ENCODE measurements around the gene MX2. TPM values are rescaled to one million over a fixed set of nuclear protein-coding genes. Genes with fewer than 3 reads are reported as not detected.

MX2 gene
- total RNA-seq, 2 experiments from 2014 or later = 9.2 to 10.3 TPM

DNA sequence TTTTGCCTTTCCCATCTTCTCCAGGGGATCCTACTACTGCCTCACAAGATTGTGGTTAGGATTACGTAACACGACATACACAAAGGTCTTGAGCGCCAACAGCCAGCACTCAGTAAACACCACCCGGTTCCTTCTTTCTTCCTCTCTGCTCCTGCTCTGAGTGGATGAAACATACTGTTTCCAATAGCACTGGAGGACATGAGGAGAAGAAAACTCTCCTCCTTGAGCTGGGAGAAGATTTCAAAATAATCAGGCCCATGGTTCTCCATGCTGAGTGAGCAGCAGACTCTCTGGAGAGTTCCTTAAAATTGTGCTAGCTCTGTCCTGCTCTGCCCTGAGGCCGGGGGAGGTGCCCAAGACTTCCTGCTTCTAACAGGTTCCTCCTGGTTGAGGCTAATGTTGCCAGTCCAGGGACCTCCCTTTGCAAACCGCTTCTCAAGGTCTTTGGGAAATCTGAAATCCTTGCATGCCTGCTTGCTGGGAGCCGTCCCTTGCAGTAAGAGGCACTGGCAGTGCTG, 34.8 kb downstream of the MX2 start:
- ATAC-seq (no peak), DNase-seq (no peak)
- TF ChIP-seq CTCF (IDR thresholded peaks at IDR 0.05) = no peak
- Mint-ChIP-seq H3K27ac (no peak overlapping the region), H3K36me3 (ENCODE audit: low read depth) (peaks cover 6% of the 10 kb centered on the region), H3K9me3 (no peaks in the 10 kb centered on the region), H3K4me1 (ENCODE audit: low read depth) (no peaks in the 10 kb centered on the region), H3K27me3 (no peaks in the 10 kb centered on the region), H3K4me3 (no peak overlapping the region)
- ChIA-PET POLR2A (no interaction called here), CTCF (interaction anchor here (0.9 kb wide), 1 partner anchor 21 kb away, joined by 3 read pairs; no protein-coding TSS in a partner anchor)
- intact Hi-C loops (cut with micrococcal nuclease) = no loop called here

GRCh38 chr21:41397471-41397891, 35.7 kb downstream of the MX2 start:
- ATAC-seq (no peak), DNase-seq (no peak)
- H3K4me1 Mint-ChIP-seq (ENCODE audit: low read depth) = no peaks in the 10 kb centered on the region
- ChIA-PET CTCF (no interaction called here), POLR2A (interaction anchor here (0.7 kb wide), 1 partner anchor 9 kb away, joined by 3 read pairs; no protein-coding TSS in a partner anchor)
- no peaks in the 10 kb centered on the region for H3K27me3 Mint-ChIP-seq
- no peaks in the 10 kb centered on the region for H3K9me3 Mint-ChIP-seq
- peaks cover 9% of the 10 kb centered on the region for H3K36me3 Mint-ChIP-seq (ENCODE audit: low read depth)
- intact Hi-C loops (cut with micrococcal nuclease) = no loop called here
- no peak for TF ChIP-seq CTCF (IDR thresholded peaks at IDR 0.05)
- no peak overlapping the region for H3K4me3 Mint-ChIP-seq
- no peak overlapping the region for H3K27ac Mint-ChIP-seq

GRCh38 chr21:41398251-41398650, 36.4 kb downstream of the MX2 start:
- Mint-ChIP-seq H3K36me3 (ENCODE audit: low read depth) (peaks cover 9% of the 10 kb centered on the region), H3K4me3 (no peak overlapping the region), H3K27ac (no peak overlapping the region), H3K4me1 (ENCODE audit: low read depth) (no peaks in the 10 kb centered on the region), H3K9me3 (no peaks in the 10 kb centered on the region), H3K27me3 (no peaks in the 10 kb centered on the region)
- POLR2A ChIA-PET = no interaction called here
- TF ChIP-seq CTCF (IDR thresholded peaks at IDR 0.05) = no peak
- ATAC-seq (no peak), DNase-seq (no peak)
- CTCF ChIA-PET = no interaction called here
- intact Hi-C loops (cut with micrococcal nuclease) = no loop called here

DNA sequence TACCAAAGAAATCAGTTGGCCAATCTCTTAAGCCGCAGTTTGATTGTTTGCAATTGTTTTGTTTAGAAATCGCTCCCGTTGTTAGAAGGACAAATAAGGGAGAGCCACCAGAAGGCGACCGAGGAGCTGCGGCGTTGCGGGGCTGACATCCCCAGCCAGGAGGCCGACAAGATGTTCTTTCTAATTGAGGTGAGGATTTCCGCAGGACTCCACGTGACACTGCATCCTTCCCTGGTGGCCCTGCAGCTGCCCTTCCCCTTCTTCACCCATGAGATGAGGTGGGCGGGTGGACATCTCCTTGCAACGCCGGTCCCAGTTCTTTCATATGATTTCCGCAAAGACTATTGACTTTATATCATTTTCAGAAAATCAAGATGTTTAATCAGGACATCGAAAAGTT, 37.0 kb downstream of the MX2 start:
- DNase-seq = no peak
- H3K27ac Mint-ChIP-seq = no peak overlapping the region
- H3K36me3 Mint-ChIP-seq (ENCODE audit: low read depth) = peaks cover 9% of the 10 kb centered on the region
- no peaks in the 10 kb centered on the region for H3K27me3 Mint-ChIP-seq
- H3K4me1 Mint-ChIP-seq (ENCODE audit: low read depth) = no peaks in the 10 kb centered on the region
- ChIA-PET CTCF (no interaction called here), POLR2A (no interaction called here)
- H3K4me3 Mint-ChIP-seq = no peak overlapping the region
- intact Hi-C loops (cut with micrococcal nuclease) = no loop called here
- ATAC-seq = no peak
- TF ChIP-seq CTCF (IDR thresholded peaks at IDR 0.05) = no peak
- no peaks in the 10 kb centered on the region for H3K9me3 Mint-ChIP-seq

- no peak for DNase-seq
- H3K9me3 Mint-ChIP-seq = no peaks in the 10 kb centered on the region
- intact Hi-C loops (cut with micrococcal nuclease) = no loop called here
Observed at GRCh38 chr21:41399246-41399800, 37.5 kb downstream of the MX2 start.

More at GRCh38 chr21:41399246-41399800, 37.5 kb downstream of the MX2 start:
- H3K27ac Mint-ChIP-seq = no peak overlapping the region
- CTCF ChIA-PET = no interaction called here
- H3K36me3 Mint-ChIP-seq (ENCODE audit: low read depth) = peaks cover 9% of the 10 kb centered on the region
- H3K27me3 Mint-ChIP-seq = no peaks in the 10 kb centered on the region
- no peak for ATAC-seq
- no peak overlapping the region for H3K4me3 Mint-ChIP-seq
- TF ChIP-seq CTCF (IDR thresholded peaks at IDR 0.05) = no peak
- H3K4me1 Mint-ChIP-seq (ENCODE audit: low read depth) = no peaks in the 10 kb centered on the region
- POLR2A ChIA-PET = no interaction called here
